ENCODE measurements around the gene TULP3. TPM values are rescaled to one million over a fixed set of nuclear protein-coding genes. Genes with fewer than 3 reads are reported as not detected.
A peak's percentile ranks its signal among the peaks of the same experiment; 100 is the strongest.

The TULP3 gene
- total RNA-seq, 1 donor: 41.5 TPM

DNA sequence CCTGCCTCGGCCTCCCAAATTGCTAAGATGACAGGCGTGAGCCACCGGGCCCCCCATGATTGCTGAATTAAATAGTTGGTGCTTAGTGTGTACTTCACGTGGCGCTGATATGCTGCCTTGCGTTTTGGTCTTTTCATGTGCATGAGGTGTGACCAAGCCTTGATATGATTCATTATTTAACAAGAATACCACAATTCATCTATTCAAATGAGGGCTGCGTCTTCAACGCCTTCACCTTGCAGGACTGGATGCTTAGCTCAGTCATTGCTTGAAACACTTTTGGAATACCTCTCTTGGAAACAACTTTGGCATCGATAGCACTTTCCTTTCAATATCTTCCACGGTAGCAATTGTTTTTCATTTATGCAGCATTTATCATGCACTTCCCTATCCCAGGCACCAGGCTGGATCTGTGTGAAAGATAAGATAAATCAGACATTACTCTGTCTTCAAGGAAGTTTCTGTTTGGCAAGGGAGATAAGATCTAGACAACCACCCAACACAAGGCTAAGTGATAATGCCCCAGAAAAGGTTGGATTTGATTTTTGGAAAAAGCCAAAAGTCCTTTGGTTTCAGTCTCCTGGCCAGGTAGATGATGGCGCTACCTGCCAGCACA, 67.2 kb downstream of the TULP3 start:
- TF ChIP-seq, protein P1, sequence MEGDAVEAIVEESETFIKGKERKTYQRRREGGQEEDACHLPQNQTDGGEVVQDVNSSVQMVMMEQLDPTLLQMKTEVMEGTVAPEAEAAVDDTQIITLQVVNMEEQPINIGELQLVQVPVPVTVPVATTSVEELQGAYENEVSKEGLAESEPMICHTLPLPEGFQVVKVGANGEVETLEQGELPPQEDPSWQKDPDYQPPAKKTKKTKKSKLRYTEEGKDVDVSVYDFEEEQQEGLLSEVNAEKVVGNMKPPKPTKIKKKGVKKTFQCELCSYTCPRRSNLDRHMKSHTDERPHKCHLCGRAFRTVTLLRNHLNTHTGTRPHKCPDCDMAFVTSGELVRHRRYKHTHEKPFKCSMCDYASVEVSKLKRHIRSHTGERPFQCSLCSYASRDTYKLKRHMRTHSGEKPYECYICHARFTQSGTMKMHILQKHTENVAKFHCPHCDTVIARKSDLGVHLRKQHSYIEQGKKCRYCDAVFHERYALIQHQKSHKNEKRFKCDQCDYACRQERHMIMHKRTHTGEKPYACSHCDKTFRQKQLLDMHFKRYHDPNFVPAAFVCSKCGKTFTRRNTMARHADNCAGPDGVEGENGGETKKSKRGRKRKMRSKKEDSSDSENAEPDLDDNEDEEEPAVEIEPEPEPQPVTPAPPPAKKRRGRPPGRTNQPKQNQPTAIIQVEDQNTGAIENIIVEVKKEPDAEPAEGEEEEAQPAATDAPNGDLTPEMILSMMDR (IDR thresholded peaks at IDR 0.05; ENCODE audit: insufficient read depth, low read depth, low read length): no peak
- DNase-seq (ENCODE audit: low read depth): peak; percentile 26
- peak overlapping the region; percentile 80 for H3K4me3 ChIP-seq (ENCODE audit: low read depth, low read length)

DNA sequence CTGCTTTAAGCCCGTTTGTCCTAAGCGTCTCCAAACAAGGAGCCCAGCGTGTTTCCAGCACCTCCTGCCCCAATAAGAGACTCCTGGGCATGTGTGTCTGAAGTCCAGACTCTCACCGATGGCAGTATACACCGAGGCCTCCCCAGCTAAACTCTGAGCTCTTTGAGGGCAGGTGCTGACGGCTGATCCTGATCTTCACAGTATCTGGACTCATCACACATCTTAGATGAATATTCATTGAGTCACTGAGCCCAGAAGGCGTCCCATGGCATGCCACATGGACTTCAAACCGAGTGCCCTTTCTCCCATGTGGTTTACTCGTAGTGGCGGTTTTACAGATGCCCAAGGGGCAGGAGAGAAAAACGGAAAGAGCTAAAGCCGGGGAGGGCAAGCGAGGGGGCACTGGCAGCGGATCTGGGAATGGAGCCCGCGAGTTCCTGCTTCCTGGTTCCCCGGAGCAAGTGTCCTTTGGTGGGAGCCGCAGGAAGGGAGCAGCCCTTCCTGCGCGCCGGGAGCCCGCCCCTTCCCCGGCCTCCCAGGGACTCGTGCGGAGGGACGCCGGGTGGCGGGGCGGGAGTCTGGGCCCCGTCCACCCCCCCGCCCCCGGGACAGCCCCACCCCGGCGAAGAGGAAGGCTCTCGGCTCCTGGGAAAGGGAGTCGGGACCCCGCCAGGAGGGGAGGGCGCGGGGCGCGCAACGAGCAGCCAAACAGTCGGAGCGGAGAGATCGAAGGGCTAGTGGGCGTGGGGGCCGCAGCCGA, 67.9 kb downstream of the TULP3 start:
- DNase-seq (ENCODE audit: low read depth): peak; percentile 71
- H3K4me3 ChIP-seq (ENCODE audit: low read depth, low read length): peak overlapping the region; percentile 80
- TF ChIP-seq, protein P1 (IDR thresholded peaks at IDR 0.05; ENCODE audit: insufficient read depth, low read depth, low read length): no peak

DNA sequence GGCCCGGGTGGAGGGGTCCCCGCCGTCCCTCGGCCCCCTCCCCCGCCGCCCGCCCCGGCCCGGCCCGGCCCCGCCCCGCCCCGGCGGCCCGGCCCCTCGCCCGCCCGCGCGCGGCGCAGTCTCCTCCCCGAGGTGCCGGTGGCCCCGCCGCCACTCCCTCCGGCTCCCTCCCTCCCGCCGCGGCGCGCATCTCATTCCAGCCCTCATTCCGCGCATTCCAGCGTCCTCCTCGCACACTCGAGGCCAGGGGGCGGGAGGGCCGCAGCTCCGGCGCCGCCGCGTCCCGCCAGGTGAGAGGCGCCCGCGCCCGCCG, 68.5 kb downstream of the TULP3 start, which contains the start of gene TEAD4:
TSS of gene TEAD4 (plus strand) at position 206 of the 313 bp plus-strand sequence.
- DNase-seq (ENCODE audit: low read depth): peak; percentile 66
- TF ChIP-seq, protein P1 (IDR thresholded peaks at IDR 0.05; ENCODE audit: insufficient read depth, low read depth, low read length): no peak

DNA sequence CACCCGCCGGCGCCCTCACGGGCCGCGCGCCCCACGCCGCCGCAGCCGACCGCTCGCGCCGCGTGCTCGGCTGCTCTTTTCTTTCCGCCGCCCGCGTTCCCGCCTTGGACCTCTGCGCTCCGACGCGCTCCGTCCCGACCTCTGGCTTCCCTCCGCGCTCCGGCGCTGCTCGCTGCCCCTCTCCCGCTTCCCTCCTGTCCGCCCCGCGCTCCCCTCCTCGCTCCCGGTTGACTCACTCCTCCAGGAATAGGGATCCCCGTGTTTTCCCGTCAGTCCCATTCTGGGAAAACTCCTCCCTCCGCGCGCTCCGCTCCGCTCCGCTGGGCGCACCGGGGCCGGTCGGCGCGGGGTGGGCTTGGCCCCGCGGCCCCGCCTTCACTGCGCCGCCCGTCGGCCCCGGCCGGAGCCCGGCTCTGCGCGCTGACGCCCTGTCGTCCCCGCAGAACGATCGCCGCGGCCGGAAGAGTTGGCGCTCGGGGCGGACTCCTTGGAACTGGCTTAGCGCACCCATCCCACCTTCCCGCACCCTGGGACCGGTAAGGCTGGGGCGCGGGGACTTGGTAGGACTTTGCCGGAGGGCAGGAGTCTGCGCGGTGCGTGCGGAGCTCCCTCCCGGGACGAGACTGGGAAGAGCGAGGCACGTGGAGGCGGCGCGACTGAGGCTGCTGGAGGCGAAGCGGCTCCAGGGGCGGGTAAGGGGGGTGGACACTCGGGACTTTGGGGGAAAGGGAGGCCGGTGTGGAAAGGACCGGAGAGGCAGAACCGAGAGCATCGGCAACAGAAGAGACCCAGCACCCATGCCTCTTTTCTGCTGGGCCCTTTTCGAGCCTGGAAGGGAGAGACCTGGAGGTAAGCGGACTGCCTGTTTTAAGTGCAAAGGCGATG, 69.1 kb downstream of the TULP3 start:
- peak overlapping the region; percentile 80 for H3K4me3 ChIP-seq (ENCODE audit: low read depth, low read length)
- DNase-seq (ENCODE audit: low read depth): peak; percentile 70
- TF ChIP-seq, protein P1 (IDR thresholded peaks at IDR 0.05; ENCODE audit: insufficient read depth, low read depth, low read length): no peak

More for the DNA sequence above, 68.5 kb downstream of the TULP3 start, which contains the start of gene TEAD4:
- H3K4me3 ChIP-seq (ENCODE audit: low read depth, low read length): peak within 1 kb of the TSS; percentile 80

DNA sequence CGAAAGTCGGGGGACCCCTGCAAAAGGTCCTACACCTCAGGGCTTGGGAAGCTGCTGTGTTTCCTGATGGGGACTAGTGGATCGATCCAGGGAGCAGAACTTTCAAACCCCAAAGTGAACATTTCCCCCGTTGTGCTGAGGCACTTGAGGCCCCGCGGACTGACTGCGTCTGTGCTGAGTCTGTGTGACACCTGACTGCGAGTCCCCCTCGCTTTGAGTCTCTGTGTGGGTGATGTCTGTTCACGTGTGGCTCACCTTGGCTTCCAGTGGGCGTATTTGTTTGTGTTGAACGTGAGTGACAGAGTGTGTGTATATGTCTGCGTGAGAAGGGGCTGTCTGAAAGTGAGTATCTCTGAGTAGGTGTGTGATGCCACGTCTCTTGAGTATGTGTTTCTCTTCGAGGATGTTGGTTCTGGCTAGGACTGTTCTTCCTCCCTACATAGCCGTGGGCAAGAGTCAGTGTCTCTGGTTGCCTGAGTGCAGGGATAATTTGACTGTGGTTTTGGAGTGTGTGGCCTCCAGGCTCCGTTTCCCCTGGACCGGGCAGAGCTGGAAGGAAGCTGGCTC, 69.8 kb downstream of the TULP3 start:
- H3K4me3 ChIP-seq (ENCODE audit: low read depth, low read length): peak overlapping the region; percentile 80
- TF ChIP-seq, protein P1 (IDR thresholded peaks at IDR 0.05; ENCODE audit: insufficient read depth, low read depth, low read length): no peak
- peak; percentile 19 for DNase-seq (ENCODE audit: low read depth)

DNA sequence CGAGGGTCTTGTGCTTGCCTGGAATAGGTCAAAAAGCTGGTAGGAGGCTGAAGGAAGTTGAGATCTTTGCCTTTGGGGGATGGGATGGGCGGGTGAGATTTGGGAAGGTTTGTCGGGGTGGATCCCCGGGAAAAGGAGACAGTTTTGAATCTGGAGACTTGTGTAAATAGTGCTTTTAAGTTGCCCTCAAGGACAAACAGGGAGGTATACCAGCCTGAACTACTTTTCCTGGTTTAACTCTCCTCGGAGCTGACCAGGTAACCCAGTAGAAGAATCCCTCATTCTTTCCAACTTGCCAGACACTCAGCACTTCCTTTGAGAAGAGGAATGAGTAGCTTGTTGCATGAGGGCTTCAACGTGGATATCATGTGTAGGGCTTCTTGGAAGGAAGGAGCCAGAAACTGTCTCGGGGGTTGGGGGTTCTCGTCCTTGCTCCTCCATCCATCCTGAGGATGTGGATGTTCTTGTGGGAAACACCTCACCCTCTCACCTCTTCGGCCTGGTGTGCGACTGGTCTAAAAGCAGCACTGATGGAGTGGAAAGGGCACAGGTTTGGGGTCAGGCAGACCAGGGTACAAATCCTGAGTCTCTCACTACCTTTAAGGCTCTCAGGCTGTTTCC, 70.4 kb downstream of the TULP3 start:
- DNase-seq (ENCODE audit: low read depth): no peak
- H3K4me3 ChIP-seq (ENCODE audit: low read depth, low read length): peak overlapping the region; percentile 80
- TF ChIP-seq, protein P1 (IDR thresholded peaks at IDR 0.05; ENCODE audit: insufficient read depth, low read depth, low read length): no peak
